ENCODE measurements around the gene LGALS7. TPM values are rescaled to one million over a fixed set of nuclear protein-coding genes. Genes with fewer than 3 reads are reported as not detected.

Gene LGALS7
- polyA plus RNA-seq, 1 of the 3 experiments (the other 2 are of a cell fraction): not detected

DNA sequence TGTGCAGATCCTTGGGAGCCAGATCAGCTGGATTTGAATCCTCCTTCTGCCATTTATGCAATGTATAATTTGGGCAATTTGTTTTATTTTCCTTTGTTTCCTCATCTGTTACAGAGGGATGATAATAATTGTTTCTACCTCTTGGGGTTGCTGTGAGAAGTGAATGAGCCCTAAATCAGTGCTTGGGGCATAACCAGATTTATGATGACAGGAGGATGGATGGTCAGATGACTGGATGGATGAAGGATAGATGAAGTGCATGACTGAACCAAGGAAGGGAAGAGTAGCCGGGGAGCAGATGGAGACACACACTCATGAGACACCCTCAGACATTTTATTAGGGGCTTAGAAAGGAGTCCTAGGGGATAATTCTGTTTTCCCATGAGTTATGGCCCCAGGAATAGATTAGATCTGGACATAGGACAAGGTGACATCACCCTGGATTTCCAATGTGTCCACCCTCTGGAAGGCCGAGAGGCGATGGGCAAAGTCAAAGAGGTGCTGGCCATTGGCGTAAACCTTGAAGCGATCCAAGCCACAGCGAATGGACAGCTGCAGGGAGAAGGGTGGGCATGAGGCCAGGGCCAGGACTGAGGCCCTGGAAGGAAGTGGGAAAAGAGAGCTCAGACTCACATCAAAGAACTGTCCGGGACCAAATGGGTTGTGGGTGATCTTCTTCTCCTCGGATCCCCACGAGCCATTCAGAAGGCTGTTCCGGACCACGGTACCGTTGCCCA lies 28.2 kb upstream of the LGALS7 start:
- no peaks in the 10 kb centered on the region for H3K36me3 ChIP-seq (replicated peaks in 1 of 2; ENCODE audit: control insufficient read depth in 1 of 2, insufficient read depth in 2 of 2, low read length in 1 of 2)
- no peaks in the 10 kb centered on the region for H3K9me3 ChIP-seq
- 92% methylated on average over 12 of the region's 12 CpGs for WGBS (ENCODE audit: low lambda C conversion rate)
- H2AFZ ChIP-seq (ENCODE audit: low read depth): no peak overlapping the region
- H3K9me2 ChIP-seq: no peaks in the 10 kb centered on the region
- POLR2A ChIA-PET: no interaction called here
- DNase-seq: no peak
- no peaks in the 10 kb centered on the region for H3K27me3 ChIP-seq (ENCODE audit: insufficient read depth)
- TF ChIP-seq EP300 (IDR thresholded peaks at IDR 0.05; ENCODE audit: borderline replicate concordance in 1 of 2, low read depth in 1 of 2, low read length in 1 of 2): no peak
- no peak for TF ChIP-seq GABPA (IDR thresholded peaks at IDR 0.05; ENCODE audit: low read depth)
- no peak for TF ChIP-seq CHD2 (IDR thresholded peaks at IDR 0.05; ENCODE audit: low read length, partially characterized antibody)
- TF ChIP-seq, protein P1, sequence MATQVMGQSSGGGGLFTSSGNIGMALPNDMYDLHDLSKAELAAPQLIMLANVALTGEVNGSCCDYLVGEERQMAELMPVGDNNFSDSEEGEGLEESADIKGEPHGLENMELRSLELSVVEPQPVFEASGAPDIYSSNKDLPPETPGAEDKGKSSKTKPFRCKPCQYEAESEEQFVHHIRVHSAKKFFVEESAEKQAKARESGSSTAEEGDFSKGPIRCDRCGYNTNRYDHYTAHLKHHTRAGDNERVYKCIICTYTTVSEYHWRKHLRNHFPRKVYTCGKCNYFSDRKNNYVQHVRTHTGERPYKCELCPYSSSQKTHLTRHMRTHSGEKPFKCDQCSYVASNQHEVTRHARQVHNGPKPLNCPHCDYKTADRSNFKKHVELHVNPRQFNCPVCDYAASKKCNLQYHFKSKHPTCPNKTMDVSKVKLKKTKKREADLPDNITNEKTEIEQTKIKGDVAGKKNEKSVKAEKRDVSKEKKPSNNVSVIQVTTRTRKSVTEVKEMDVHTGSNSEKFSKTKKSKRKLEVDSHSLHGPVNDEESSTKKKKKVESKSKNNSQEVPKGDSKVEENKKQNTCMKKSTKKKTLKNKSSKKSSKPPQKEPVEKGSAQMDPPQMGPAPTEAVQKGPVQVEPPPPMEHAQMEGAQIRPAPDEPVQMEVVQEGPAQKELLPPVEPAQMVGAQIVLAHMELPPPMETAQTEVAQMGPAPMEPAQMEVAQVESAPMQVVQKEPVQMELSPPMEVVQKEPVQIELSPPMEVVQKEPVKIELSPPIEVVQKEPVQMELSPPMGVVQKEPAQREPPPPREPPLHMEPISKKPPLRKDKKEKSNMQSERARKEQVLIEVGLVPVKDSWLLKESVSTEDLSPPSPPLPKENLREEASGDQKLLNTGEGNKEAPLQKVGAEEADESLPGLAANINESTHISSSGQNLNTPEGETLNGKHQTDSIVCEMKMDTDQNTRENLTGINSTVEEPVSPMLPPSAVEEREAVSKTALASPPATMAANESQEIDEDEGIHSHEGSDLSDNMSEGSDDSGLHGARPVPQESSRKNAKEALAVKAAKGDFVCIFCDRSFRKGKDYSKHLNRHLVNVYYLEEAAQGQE (IDR thresholded peaks at IDR 0.05; ENCODE audit: low read depth, low read length): no peak
- no peak for TF ChIP-seq FOSL2 (IDR thresholded peaks at IDR 0.05; ENCODE audit: borderline replicate concordance, low read depth)
- no peak for TF ChIP-seq EZH2phosphoT487 (IDR thresholded peaks at IDR 0.05; ENCODE audit: borderline replicate concordance, low read depth)
- no peak for TF ChIP-seq RFX5 (IDR thresholded peaks at IDR 0.05; ENCODE audit: low read length)
- TF ChIP-seq, protein P2, sequence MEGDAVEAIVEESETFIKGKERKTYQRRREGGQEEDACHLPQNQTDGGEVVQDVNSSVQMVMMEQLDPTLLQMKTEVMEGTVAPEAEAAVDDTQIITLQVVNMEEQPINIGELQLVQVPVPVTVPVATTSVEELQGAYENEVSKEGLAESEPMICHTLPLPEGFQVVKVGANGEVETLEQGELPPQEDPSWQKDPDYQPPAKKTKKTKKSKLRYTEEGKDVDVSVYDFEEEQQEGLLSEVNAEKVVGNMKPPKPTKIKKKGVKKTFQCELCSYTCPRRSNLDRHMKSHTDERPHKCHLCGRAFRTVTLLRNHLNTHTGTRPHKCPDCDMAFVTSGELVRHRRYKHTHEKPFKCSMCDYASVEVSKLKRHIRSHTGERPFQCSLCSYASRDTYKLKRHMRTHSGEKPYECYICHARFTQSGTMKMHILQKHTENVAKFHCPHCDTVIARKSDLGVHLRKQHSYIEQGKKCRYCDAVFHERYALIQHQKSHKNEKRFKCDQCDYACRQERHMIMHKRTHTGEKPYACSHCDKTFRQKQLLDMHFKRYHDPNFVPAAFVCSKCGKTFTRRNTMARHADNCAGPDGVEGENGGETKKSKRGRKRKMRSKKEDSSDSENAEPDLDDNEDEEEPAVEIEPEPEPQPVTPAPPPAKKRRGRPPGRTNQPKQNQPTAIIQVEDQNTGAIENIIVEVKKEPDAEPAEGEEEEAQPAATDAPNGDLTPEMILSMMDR (IDR thresholded peaks at IDR 0.05): no peak
- TF ChIP-seq, protein P3, sequence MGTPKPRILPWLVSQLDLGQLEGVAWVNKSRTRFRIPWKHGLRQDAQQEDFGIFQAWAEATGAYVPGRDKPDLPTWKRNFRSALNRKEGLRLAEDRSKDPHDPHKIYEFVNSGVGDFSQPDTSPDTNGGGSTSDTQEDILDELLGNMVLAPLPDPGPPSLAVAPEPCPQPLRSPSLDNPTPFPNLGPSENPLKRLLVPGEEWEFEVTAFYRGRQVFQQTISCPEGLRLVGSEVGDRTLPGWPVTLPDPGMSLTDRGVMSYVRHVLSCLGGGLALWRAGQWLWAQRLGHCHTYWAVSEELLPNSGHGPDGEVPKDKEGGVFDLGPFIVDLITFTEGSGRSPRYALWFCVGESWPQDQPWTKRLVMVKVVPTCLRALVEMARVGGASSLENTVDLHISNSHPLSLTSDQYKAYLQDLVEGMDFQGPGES (IDR thresholded peaks at IDR 0.05; ENCODE audit: low read depth, low read length): no peak
- TF ChIP-seq MXI1 (IDR thresholded peaks at IDR 0.05; ENCODE audit: low read depth, low read length): no peak
- TF ChIP-seq FOXM1 (IDR thresholded peaks at IDR 0.05; ENCODE audit: low read depth): no peak
- TF ChIP-seq, protein P4, sequence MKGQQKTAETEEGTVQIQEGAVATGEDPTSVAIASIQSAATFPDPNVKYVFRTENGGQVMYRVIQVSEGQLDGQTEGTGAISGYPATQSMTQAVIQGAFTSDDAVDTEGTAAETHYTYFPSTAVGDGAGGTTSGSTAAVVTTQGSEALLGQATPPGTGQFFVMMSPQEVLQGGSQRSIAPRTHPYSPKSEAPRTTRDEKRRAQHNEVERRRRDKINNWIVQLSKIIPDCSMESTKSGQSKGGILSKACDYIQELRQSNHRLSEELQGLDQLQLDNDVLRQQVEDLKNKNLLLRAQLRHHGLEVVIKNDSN (IDR thresholded peaks at IDR 0.05; ENCODE audit: borderline replicate concordance, low read depth): no peak
- TF ChIP-seq TCF12 (IDR thresholded peaks at IDR 0.05): no peak
- no peak for TF ChIP-seq MEF2A (IDR thresholded peaks at IDR 0.05; ENCODE audit: borderline replicate concordance, low read depth)
- no peaks in the 10 kb centered on the region for H4K20me1 ChIP-seq (ENCODE audit: insufficient read depth)
- H3K9ac ChIP-seq: no peak overlapping the region
- no peaks in the 10 kb centered on the region for H3K4me1 ChIP-seq (ENCODE audit: control insufficient read depth in 1 of 2, insufficient read depth in 2 of 2, low read depth in 1 of 2, low read length in 1 of 2)
- H3K4me3 ChIP-seq (ENCODE audit: low read depth in 2 of 2, low read length in 1 of 2): no peak overlapping the region
- no peak overlapping the region for H3K27ac ChIP-seq (ENCODE audit: low read depth in 2 of 2, low read length in 1 of 2)
- no peaks in the 10 kb centered on the region for H3K79me2 ChIP-seq (ENCODE audit: insufficient read depth)
- H3F3A ChIP-seq (replicated peaks; ENCODE audit: insufficient read depth): no peaks in the 10 kb centered on the region
- CTCF ChIA-PET: no interaction called here
- H3K4me2 ChIP-seq: no peak overlapping the region

Data from SK-N-SH (cell line).